Naive thymus-derived CD4-positive, alpha-beta T cell (primary cell): ENCODE measurements around the gene MNX1. TPM values are rescaled to one million over a fixed set of nuclear protein-coding genes. Genes with fewer than 3 reads are reported as not detected.

Experiments used
- ATAC-seq: fragments of 150-1000 bp; cut with Tn5 transposase; 2 replicates; pipeline ENCODE4 v1.10.0; 2021; ENCODE audit warnings: mild to moderate bottlenecking, moderate library complexity
- CTCF ChIA-PET: fragments of 350-600 bp; sonication (Branson Sonifier 250); formaldehyde crosslinking; loops from one replicate; lab custom pipeline; 2021; ENCODE audit warnings: antibody characterized with exemption; lab: Charles Lee
- POLR2A ChIA-PET: fragments of 350-600 bp; sonication (Branson Sonifier 250); formaldehyde crosslinking; loops from one replicate; lab custom pipeline; 2021; ENCODE audit warnings: antibody characterized with exemption, inconsistent platforms; lab: Charles Lee
- DNase-seq, 9 donors: peaks; one replicate each; pipeline versions ENCODE4 v3.0.0 to v3.0.0-alpha.2; 2020 to 2022; ENCODE audit warnings: mixed read lengths in 1 of 9
- H3K27ac ChIP-seq: one replicate; pipeline ENCODE4 v1.7.0; 2013; ENCODE audit warnings: mild to moderate bottlenecking, low read depth, low read length, moderate library complexity
- H3K27me3 ChIP-seq, 2 donors: one replicate each; pipeline ENCODE4 v1.7.0; 2013; ENCODE audit warnings: low read length in 2 of 2, mild to moderate bottlenecking in 2 of 2, moderate library complexity in 2 of 2; ENCODE audit not compliant: control insufficient read depth in 2 of 2, insufficient read depth in 2 of 2
- H3K36me3 ChIP-seq, 3 experiments: 1 replicate in 2 of 3; 2 replicates in 1 of 3; pipeline ENCODE4 v1.7.0; 2013; ENCODE audit warnings: low read length in 3 of 3, mild to moderate bottlenecking in 3 of 3, moderate library complexity in 1 of 3; ENCODE audit not compliant: insufficient read depth in 3 of 3, control insufficient read depth in 2 of 3
- H3K4me1 ChIP-seq, 2 donors: one replicate each; pipeline ENCODE4 v1.7.0; 2013; ENCODE audit warnings: low read length in 2 of 2, mild to moderate bottlenecking in 2 of 2, moderate library complexity in 1 of 2; ENCODE audit not compliant: control insufficient read depth in 2 of 2, insufficient read depth in 2 of 2
- H3K4me3 ChIP-seq: 2 replicates; pipeline ENCODE4 v1.7.0; 2013; ENCODE audit warnings: mild to moderate bottlenecking, low read length
- H3K9me3 ChIP-seq, 3 experiments: 1 replicate in 2 of 3; 2 replicates in 1 of 3; pipeline ENCODE4 v1.7.0; 2013; ENCODE audit warnings: low read length in 3 of 3; ENCODE audit not compliant: control insufficient read depth in 2 of 3
- H3K27ac Mint-ChIP-seq, 9 donors: one replicate each; pipeline ENCODE4 v1.8.0; 2020 to 2022; ENCODE audit warnings: mixed read lengths in 9 of 9, mild to moderate bottlenecking in 8 of 9, moderate library complexity in 5 of 9, inconsistent platforms in 2 of 9
- H3K27me3 Mint-ChIP-seq, 5 donors: one replicate each; pipeline ENCODE4 v1.8.0; 2021 to 2022; ENCODE audit warnings: mixed read lengths in 5 of 5, mild to moderate bottlenecking in 1 of 5
- H3K36me3 Mint-ChIP-seq, 5 donors: one replicate each; pipeline ENCODE4 v1.8.0; 2020 to 2022; ENCODE audit warnings: mixed read lengths in 5 of 5, mild to moderate bottlenecking in 3 of 5, inconsistent platforms in 1 of 5
- H3K4me1 Mint-ChIP-seq, 7 donors: one replicate each; pipeline ENCODE4 v1.8.0; 2020 to 2022; ENCODE audit warnings: mixed read lengths in 7 of 7, mild to moderate bottlenecking in 3 of 7, inconsistent platforms in 1 of 7
- H3K4me3 Mint-ChIP-seq, 10 donors: one replicate each; pipeline ENCODE4 v1.8.0; 2020 to 2022; ENCODE audit warnings: mild to moderate bottlenecking in 10 of 10, mixed read lengths in 10 of 10, moderate library complexity in 6 of 10, inconsistent platforms in 2 of 10
- H3K9me3 Mint-ChIP-seq, 11 donors: one replicate each; pipeline ENCODE4 v1.8.0; 2020 to 2022; ENCODE audit warnings: mixed read lengths in 11 of 11, mild to moderate bottlenecking in 4 of 11, inconsistent platforms in 1 of 11, moderate library complexity in 1 of 11
- intact Hi-C, 2 donors: fragments of 100-400 bp; cut with micrococcal nuclease; formaldehyde crosslinking; loops; one replicate each; pipeline ENCODE4 v1.15.1; 2023
- polyA plus RNA-seq, 2 donors: library from polyadenylated mRNA; unstranded; fragments of 300-500 nt; fragmentation: Illumina TruSeq; gene quantifications; one replicate each; pipeline ENCODE4 v1.2.3, GENCODE V29; 2021
- total RNA-seq, 6 experiments: library from RNA in 5 of 6; stranded (reverse) in 5 of 6; gene quantifications; 1 replicate in 5 of 6; 2 replicates in 1 of 6; pipeline ENCODE4 v1.2.3 and lab custom pipeline; 2021 to 2026

Gene MNX1
- total and polyA plus RNA-seq, 7 experiments from 2014 or later: not detected

- no peak for ATAC-seq
- Mint-ChIP-seq H3K9me3 (peaks cover 0 to 4% (median 0%) of the 10 kb centered on the region in 11 donors), H3K36me3 (peaks cover 0 to under 1% (median 0%) of the 10 kb centered on the region in 5 donors), H3K4me1 (no peaks in the 10 kb centered on the region), H3K4me3 (no peak overlapping the region), H3K27me3 (peaks cover 0 to 23% (median 11%) of the 10 kb centered on the region in 5 donors), H3K27ac (no peak overlapping the region)
- intact Hi-C loops: no loop called here
- DNase-seq: no peak
- no peaks in the 10 kb centered on the region for H3K4me1 ChIP-seq
- H3K36me3 ChIP-seq: no peaks in the 10 kb centered on the region
- no peaks in the 10 kb centered on the region for H3K27me3 ChIP-seq
- CTCF ChIA-PET: no interaction called here
- H3K9me3 ChIP-seq: no peaks in the 10 kb centered on the region
- POLR2A ChIA-PET: no interaction called here
- H3K4me3 ChIP-seq: no peak overlapping the region
- no peak overlapping the region for H3K27ac ChIP-seq
Measured at GRCh38 chr7:157041514-157042277, 31.2 kb upstream of the MNX1 start.

DNA sequence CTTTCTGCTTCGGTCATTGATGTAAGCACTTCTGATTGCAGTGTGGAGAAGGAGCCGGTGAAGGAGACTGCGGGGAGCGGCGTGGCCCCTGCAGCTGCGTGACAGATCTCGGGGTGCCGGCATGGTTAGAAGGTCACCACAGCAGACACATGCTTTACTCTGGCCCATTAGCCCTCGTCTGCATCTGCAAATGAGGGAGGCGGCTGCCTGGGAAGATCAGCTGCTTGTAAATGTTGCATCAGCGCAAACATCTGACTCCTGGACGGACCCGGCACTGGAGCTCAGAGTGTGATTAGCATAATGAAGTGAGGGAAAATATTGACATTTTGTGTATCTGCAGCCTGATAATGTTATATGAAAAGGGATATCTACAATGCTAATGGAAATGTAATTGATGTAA, 30.5 kb upstream of the MNX1 start:
- ChIA-PET CTCF (no interaction called here), POLR2A (no interaction called here)
- Histone ChIP-seq H3K4me3 (no peak overlapping the region), H3K9me3 (no peaks in the 10 kb centered on the region), H3K27ac (no peak overlapping the region), H3K36me3 (no peaks in the 10 kb centered on the region), H3K4me1 (no peaks in the 10 kb centered on the region), H3K27me3 (no peaks in the 10 kb centered on the region)
- intact Hi-C loops: no loop called here
- H3K4me1 Mint-ChIP-seq: no peaks in the 10 kb centered on the region
- H3K27ac Mint-ChIP-seq: no peak overlapping the region
- no peak overlapping the region for H3K4me3 Mint-ChIP-seq
- H3K9me3 Mint-ChIP-seq: peaks cover 0 to 11% (median 5%) of the 10 kb centered on the region in 11 donors
- peaks cover 2 to 30% (median 18%) of the 10 kb centered on the region in 5 donors for H3K27me3 Mint-ChIP-seq
- no peak for DNase-seq
- H3K36me3 Mint-ChIP-seq: peaks cover 0 to 8% (median 3%) of the 10 kb centered on the region in 5 donors
- ATAC-seq: no peak

DNA sequence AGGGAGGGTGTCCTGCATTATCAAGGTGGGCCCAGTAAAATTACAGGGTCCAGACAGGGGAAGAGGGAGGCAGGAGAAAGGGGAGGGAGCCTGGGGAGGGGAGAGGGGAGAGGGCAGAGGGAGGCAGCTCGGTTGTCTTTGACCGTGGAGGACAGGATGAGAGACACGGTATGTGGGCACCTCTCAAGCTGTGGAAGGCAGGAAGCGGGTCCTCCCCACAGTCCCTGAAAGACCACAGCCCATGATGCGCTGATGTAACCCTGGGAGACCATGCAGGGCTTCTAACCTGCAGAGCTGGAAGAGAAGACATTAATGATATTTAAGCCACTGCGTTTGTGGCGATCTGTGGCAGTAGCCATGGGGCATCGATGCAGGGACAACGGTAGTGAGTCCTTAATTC, 27.2 kb upstream of the MNX1 start:
- H3K36me3 ChIP-seq: no peaks in the 10 kb centered on the region
- no peak for ATAC-seq
- H3K4me1 ChIP-seq: no peaks in the 10 kb centered on the region
- H3K9me3 ChIP-seq: no peaks in the 10 kb centered on the region
- intact Hi-C loops: no loop called here
- no peak overlapping the region for H3K4me3 ChIP-seq
- ChIA-PET CTCF (no interaction called here), POLR2A (no interaction called here)
- DNase-seq: no peak
- Mint-ChIP-seq H3K9me3 (peaks cover 0 to 14% (median 5%) of the 10 kb centered on the region in 11 donors), H3K27ac (no peak overlapping the region), H3K27me3 (peaks cover 4 to 50% (median 29%) of the 10 kb centered on the region in 5 donors), H3K4me3 (no peak overlapping the region), H3K36me3 (peaks cover 0 to 11% (median 3%) of the 10 kb centered on the region in 5 donors), H3K4me1 (no peaks in the 10 kb centered on the region)
- no peaks in the 10 kb centered on the region for H3K27me3 ChIP-seq
- H3K27ac ChIP-seq: no peak overlapping the region

GRCh38 chr7:157037028-157037427, 26.6 kb upstream of the MNX1 start:
- ATAC-seq (no peak), DNase-seq (no peak)
- H3K4me3 Mint-ChIP-seq: no peak overlapping the region
- H3K27me3 ChIP-seq: no peaks in the 10 kb centered on the region
- peaks cover 0 to 14% (median 5%) of the 10 kb centered on the region in 11 donors for H3K9me3 Mint-ChIP-seq
- CTCF ChIA-PET: no interaction called here
- no peaks in the 10 kb centered on the region for H3K4me1 ChIP-seq
- intact Hi-C loops: no loop called here
- H3K27ac Mint-ChIP-seq: no peak overlapping the region
- peaks cover 6 to 48% (median 30%) of the 10 kb centered on the region in 5 donors for H3K27me3 Mint-ChIP-seq
- H3K4me3 ChIP-seq: no peak overlapping the region
- H3K36me3 Mint-ChIP-seq: peaks cover 0 to 11% (median 3%) of the 10 kb centered on the region in 5 donors
- H3K9me3 ChIP-seq: no peaks in the 10 kb centered on the region
- no peak overlapping the region for H3K27ac ChIP-seq
- POLR2A ChIA-PET: no interaction called here
- no peaks in the 10 kb centered on the region for H3K4me1 Mint-ChIP-seq
- H3K36me3 ChIP-seq: no peaks in the 10 kb centered on the region

GRCh38 chr7:157035979-157036378, 25.5 kb upstream of the MNX1 start:
- Histone ChIP-seq H3K27ac (no peak overlapping the region), H3K27me3 (no peaks in the 10 kb centered on the region), H3K36me3 (no peaks in the 10 kb centered on the region), H3K4me3 (no peak overlapping the region), H3K9me3 (no peaks in the 10 kb centered on the region), H3K4me1 (no peaks in the 10 kb centered on the region)
- Mint-ChIP-seq H3K27me3 (peaks cover 13 to 43% (median 37%) of the 10 kb centered on the region in 5 donors), H3K4me1 (no peaks in the 10 kb centered on the region), H3K4me3 (no peak overlapping the region), H3K9me3 (peaks cover 0 to 14% (median 5%) of the 10 kb centered on the region in 11 donors), H3K36me3 (peaks cover 0 to 11% (median 3%) of the 10 kb centered on the region in 5 donors), H3K27ac (no peak overlapping the region)
- intact Hi-C loops: no loop called here
- ATAC-seq (no peak), DNase-seq (no peak)
- CTCF ChIA-PET: no interaction called here
- POLR2A ChIA-PET: no interaction called here

DNA sequence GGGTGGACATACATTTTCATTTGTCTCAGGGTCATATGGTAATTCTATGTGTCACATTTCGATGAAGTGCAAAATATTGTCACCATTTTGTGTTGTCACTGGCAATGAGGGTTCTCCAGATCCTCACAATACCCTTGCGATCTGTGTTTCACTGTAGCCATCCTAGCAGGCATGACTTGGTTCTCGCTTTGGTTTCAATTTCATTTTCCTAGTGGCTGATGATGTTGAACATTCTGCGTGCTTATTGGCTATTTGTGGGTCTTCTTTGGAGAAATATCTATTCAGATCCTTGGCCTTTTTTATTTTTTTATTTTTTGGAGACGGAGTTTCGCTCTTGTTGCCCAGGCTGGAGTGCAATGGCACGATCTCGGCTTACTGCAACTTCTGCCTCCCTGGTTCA, 24.8 kb upstream of the MNX1 start:
- intact Hi-C loops: no loop called here
- H3K4me3 ChIP-seq: no peak overlapping the region
- no peaks in the 10 kb centered on the region for H3K4me1 ChIP-seq
- Mint-ChIP-seq H3K27me3 (peaks cover 13 to 43% (median 38%) of the 10 kb centered on the region in 5 donors), H3K4me3 (no peak overlapping the region), H3K4me1 (no peaks in the 10 kb centered on the region), H3K9me3 (peaks cover 0 to 14% (median 5%) of the 10 kb centered on the region in 11 donors), H3K27ac (no peak overlapping the region), H3K36me3 (peaks cover 0 to 11% (median 3%) of the 10 kb centered on the region in 5 donors)
- ATAC-seq (no peak), DNase-seq (no peak)
- no peaks in the 10 kb centered on the region for H3K27me3 ChIP-seq
- POLR2A ChIA-PET: no interaction called here
- H3K9me3 ChIP-seq: no peaks in the 10 kb centered on the region
- H3K36me3 ChIP-seq: no peaks in the 10 kb centered on the region
- CTCF ChIA-PET: no interaction called here
- no peak overlapping the region for H3K27ac ChIP-seq
